Effector CD4-positive, alpha-beta T cell (primary cell): ENCODE results near the gene GRM7.

Source experiments
- DNase-seq: peaks from one replicate; pipeline ENCODE4 v3.0.0-alpha.2; 2020

Gene GRM7

GRCh38 chr3:7607083-7607482 lies 746.2 kb downstream of the GRM7 start:
- DNase-seq = no peak

- DNase-seq = no peak
Observed at GRCh38 chr3:7607676-7608075, 746.8 kb downstream of the GRM7 start.

DNA sequence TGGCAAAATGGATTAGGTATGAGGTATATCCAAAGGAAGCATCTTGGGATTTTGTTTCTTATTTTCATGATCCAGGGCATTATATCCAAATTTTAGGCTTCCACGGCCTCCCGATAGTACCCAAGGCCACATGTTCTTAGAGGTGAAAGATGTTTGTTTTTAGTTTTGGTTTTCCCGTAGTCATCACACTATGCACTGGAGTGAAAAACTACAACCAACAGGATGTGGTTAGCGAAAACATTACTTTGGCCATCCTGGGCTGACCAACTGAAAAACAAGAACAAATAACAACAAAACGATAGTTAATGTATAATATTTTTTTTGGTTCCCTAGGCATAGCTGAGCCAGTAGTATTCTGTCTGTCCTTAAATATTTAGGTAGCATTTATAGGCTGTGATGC lies 749.7 kb downstream of the GRM7 start:
- DNase-seq = no peak

- DNase-seq = no peak
Observed at GRCh38 chr3:7615043-7615442, 754.1 kb downstream of the GRM7 start.

GRCh38 chr3:7618606-7619005 lies 757.7 kb downstream of the GRM7 start:
- no peak for DNase-seq

DNA sequence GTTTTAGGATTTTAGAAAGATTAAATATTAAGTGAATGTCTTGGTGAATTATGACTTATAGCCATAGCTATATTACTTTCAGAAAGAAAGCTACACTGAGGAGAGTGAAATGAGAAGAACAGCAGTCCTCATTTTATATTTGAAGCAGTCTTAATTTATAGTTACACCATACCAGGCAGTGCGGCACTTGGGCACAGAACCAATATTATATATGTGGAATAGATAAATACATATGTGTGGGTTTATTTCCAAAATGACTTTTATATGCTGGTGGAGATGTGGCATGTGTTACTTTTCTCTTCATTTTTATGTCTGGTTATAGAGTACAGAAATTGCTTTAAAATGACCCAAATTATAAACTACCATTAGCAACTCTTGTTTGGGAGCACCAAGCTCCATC lies 759.5 kb downstream of the GRM7 start:
- DNase-seq = no peak

- no peak for DNase-seq
Observed at GRCh38 chr3:7621046-7621630, 760.2 kb downstream of the GRM7 start.

DNA sequence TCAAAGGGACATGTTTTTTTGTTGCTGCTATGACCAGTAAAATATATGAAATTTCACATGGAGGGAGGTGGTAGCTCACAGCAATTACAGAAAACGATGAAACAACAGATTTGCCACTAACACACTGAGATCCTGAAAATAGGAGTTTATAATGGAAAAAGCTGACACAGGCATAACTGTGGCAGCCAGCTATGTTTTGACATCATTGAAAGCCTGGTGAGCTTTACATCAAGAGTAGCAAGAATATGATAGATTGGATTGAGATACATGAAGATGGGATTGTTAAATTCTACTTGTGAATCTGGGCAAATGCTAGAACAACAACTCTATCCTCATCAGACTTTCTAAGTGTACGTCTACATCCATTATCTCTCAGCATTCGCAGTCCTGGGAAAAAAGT lies 760.7 kb downstream of the GRM7 start:
- no peak for DNase-seq

DNA sequence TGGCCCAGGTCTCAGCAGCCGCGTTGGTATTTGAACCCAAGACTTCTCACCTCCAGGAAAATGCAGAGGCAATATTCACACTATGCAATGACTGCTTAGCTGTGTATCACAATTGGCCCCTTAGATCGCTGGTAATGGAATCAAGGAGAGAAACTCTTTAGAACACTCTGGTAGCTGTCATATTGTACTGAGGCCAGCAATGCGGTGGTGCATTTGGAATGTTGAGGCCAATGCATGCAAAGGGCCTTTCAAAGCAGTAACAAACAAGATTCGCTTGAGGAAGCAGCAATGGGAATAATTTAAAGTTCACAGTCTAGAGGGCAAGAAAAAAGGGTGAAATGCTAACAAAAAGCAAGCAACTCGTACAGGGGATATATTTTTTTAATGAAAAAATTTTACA lies 764.1 kb downstream of the GRM7 start:
- DNase-seq = no peak

GRCh38 chr3:7630351-7630911 lies 769.5 kb downstream of the GRM7 start:
- no peak for DNase-seq

GRCh38 chr3:7630925-7631324 lies 770.0 kb downstream of the GRM7 start:
- DNase-seq = no peak

DNA sequence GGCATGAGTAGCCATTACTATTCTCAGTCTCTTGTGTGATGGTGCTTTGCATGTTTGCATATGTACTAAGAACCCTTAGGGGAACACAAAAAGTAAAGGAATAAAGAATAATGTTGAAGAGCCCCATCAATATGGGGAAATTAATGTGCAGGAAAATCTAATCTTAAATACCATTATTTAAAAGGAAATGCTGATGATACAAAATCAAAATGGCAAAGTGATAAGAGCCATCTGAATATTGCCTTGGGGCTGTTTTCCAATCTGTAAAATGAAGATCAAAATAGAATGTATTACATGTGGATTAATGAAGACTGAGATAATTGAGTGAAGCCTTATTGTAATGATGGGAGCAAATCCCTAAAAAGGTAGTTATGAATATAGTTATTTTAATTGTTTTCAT lies 771.4 kb downstream of the GRM7 start:
- DNase-seq = no peak

DNA sequence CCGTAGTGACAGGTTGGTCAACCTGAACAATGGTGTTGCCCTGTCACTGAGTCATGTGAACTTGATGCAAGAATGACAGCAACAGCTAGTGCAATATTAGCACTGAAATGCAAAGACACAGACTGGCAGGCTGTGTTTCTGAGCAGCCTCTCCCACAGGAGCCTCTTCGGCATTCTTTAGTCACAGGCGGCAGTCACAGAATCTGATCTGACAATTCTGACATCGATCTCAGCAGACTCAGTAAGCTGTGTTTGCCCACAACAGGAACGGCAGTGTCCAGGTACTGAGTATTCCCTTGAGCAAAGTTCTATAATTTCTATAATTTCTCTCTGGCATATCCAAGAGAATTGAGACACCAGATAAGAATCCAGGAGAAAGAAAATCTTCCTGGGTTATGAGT lies 776.8 kb downstream of the GRM7 start:
- no peak for DNase-seq

DNA sequence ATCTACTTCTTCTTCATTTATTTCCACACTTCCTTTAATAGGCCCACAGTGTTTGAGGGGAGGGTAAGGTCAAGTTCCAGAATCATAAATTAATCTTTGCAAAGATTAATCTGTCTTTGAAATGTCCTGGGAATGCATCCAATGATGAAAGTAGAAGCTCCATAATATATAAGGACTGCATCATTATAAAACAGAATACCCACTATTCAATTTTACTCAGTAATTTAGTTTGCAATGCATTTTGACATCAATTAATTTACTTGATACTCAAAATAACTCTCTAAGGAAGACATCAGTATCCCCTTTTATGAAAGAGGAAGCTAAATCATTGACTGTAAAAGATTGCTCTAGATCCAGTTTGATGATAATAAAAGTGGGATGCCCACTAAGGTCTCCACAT lies 777.2 kb downstream of the GRM7 start:
- no peak for DNase-seq

GRCh38 chr3:7640787-7641186 lies 779.9 kb downstream of the GRM7 start:
- DNase-seq = no peak

DNA sequence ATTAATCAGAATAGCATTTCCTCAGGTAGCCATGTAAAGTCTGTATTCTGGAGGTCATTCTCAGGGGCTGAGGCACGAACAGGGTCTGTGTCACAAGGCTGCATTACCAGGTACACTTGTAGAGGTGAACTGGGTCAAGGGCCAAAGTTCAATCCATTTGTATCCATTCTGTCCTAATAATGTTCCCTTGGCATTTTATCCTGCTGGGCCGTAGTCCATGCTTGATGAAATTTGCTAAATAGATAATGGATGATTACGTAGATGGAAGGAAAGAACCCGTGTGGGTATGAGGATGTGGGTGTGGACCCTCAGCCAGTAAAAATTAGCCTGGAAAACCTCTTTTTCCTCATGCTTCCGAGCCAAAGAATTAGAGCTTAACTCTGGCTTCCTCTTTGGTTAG lies 785.9 kb downstream of the GRM7 start:
- no peak for DNase-seq

DNA sequence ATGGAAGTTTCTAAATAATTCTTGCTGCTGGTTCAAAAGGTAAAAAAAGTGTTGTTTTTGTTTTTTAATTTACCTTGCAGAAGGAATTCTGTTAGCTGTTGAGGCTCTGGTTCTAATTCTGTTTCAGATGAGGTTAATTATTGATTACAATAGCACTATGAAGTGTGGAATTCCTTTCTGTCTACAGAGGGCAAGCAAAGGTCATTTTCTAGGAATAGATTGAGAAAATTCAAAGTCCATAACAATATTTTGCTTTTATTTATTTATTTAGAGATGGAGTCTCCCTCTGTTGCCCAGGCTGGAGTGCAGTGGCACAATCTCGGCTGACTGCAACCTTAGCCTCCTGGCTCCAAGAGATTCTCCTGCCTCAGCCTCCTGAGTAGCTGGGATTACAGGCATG lies 789.6 kb downstream of the GRM7 start:
- no peak for DNase-seq

DNA sequence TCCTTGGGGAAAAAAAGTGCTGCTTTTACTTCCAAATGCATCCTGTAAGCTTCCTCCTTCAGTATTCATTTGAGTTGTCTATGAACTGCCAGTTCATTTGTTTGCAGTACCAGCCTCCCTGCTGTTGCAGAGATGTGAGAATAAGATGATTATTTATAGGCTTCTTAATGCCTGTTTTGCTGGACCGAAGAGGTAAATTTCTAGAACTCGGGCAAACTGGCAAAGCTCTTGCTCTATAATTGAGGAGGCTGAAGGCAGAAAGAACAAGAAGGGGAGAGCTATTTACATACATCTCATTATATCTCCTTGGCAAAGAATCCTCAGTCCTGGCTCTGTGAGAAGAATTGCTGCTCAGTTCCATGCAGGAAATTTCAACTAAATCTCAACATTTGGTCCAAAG lies 790.4 kb downstream of the GRM7 start:
- no peak for DNase-seq

GRCh38 chr3:7657214-7658112 lies 796.5 kb downstream of the GRM7 start:
- no peak for DNase-seq

DNA sequence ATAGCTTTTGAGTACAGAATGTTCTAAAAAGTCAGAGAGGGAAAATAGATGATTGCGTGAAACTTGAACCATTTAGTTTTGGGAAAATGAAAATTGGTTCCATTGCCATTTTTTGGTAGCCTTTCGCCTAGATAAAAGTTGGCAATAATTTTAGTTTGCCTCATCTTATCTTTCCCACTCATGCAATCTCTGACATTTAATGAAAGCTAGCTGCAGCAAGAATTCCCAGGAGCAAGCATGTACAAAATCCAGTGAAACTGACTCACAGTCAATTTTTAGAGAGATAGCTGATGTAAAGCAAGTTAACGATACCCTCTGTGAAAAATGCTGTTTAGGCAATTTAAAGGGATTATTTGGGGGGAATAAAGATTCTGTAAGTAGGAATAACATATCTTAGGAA lies 797.4 kb downstream of the GRM7 start:
- DNase-seq = no peak

DNA sequence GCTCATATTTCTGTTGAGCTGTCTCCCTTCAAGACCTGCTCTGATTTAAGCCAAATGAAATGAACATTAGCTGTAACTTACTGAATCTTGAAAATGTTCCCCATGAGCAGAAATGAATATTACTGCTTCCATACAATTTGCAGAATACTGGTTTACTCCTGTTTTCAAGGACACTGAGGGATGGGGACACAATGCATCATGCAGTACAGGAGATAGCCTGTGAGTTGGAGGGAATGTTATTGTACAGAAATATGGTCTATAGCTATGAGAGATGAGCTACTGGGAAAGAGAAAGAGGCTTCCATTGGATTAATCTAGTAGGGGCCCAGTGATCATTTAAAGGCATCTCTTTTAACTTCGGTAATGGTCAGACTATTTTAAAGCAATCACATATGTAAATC lies 798.2 kb downstream of the GRM7 start:
- DNase-seq = no peak

GRCh38 chr3:7663771-7664170 lies 802.9 kb downstream of the GRM7 start:
- no peak for DNase-seq

GRCh38 chr3:7667774-7668173 lies 806.9 kb downstream of the GRM7 start:
- no peak for DNase-seq

DNA sequence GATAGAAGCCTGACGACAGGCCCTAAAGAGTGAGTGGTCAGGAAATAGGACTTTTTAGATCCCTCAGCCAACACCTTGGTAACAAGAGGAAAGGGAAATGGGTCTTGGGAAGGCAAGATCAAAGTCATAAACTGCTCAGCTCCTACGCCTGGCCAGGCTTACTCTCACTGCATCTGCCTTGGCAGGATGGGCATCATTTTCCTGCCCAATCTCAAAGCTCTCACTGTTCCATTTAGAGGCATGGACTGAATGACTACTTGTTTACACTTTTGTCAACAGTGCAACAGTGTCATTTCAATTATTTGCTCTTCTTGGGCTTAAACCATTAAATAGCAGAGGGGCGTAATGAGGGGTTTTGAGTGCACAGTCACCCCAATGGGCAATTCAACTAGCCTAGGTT lies 808.7 kb downstream of the GRM7 start:
- no peak for DNase-seq
